ENCODE data around the gene FBLN2.

DNA sequence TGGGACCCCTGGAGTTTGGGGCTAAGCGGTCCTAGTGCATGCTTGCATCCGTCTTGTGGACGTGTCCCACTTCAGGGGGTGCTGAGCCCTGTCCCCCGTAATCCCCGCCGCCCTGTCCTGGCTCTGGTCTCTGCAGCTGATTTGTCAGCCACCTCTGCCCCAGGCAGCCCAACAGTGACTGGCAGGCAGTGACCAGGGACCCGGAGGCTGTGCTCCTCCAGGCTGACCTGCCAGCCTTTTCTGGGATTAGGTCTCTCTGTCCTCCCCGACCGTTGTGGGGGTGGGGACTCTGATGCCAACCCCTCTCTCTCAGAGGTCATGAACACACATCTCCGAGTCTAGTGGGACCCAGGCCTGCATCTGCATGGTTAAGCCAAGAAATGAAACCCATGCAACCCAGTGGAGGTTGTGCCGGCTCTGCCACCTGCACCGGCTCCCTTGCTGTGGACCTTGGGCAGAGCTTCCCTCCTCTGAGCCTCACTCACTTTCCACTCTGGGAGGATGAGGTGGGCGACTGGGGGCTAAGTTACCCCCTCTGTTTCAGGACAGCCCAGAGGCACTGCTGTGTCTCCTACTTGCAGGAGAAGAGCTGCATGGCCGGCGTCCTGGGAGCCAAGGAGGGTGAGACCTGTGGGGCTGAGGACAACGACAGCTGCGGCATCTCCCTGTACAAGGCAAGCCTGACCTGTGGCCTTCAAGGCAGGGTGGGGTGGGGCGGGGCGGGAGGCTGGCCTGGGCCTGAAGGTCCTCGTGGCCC, 60.2 kb downstream of the FBLN2 start:
- TF ChIP-seq SMC3 (IDR thresholded peaks at IDR 0.05) (no peak), POLR2A (IDR thresholded peaks at IDR 0.05; ENCODE audit: low read length) (no peak), PHF8 (IDR thresholded peaks at IDR 0.05; ENCODE audit: borderline replicate concordance, low read depth) (no peak), HOXB13 (CRISPR knock-in tag; IDR thresholded peaks at IDR 0.05; ENCODE audit: low read depth) (no peak), CHD4 (IDR thresholded peaks at IDR 0.05; ENCODE audit: borderline replicate concordance) (no peak), CBX2 (IDR thresholded peaks at IDR 0.05; ENCODE audit: borderline replicate concordance, low read depth) (no peak), NPAS2 (CRISPR knock-in tag; IDR thresholded peaks at IDR 0.05; ENCODE audit: borderline replicate concordance) (no peak), BHLHE40 (IDR thresholded peaks at IDR 0.05; ENCODE audit: low read depth, low read length) (no peak), EP300 (IDR thresholded peaks at IDR 0.05) (no peak)
- TF ChIP-seq, protein P1, sequence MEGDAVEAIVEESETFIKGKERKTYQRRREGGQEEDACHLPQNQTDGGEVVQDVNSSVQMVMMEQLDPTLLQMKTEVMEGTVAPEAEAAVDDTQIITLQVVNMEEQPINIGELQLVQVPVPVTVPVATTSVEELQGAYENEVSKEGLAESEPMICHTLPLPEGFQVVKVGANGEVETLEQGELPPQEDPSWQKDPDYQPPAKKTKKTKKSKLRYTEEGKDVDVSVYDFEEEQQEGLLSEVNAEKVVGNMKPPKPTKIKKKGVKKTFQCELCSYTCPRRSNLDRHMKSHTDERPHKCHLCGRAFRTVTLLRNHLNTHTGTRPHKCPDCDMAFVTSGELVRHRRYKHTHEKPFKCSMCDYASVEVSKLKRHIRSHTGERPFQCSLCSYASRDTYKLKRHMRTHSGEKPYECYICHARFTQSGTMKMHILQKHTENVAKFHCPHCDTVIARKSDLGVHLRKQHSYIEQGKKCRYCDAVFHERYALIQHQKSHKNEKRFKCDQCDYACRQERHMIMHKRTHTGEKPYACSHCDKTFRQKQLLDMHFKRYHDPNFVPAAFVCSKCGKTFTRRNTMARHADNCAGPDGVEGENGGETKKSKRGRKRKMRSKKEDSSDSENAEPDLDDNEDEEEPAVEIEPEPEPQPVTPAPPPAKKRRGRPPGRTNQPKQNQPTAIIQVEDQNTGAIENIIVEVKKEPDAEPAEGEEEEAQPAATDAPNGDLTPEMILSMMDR (IDR thresholded peaks at IDR 0.05), result no peak

All from A549 (cell line).